Stomach (tissue), 9 donors: Measurements from ENCODE around the gene ARHGAP1. TPM values are rescaled to one million over a fixed set of nuclear protein-coding genes. Genes with fewer than 3 reads are reported as not detected.

Experiments
- DNase-seq, 2 donors: peaks; one replicate each; pipeline versions ENCODE4 v3.0.0 to v3.0.0-alpha.2; 2013 to 2019
- H3K27ac ChIP-seq, 5 donors: fragments of 200-600 bp in 4 of 5; sonication (generic) in 4 of 5; one replicate each; pipeline ENCODE4 v1.5.1; 2013 to 2019; ENCODE audit warnings: mild to moderate bottlenecking in 1 of 5, moderate library complexity in 1 of 5
- H3K27me3 ChIP-seq, 3 donors: fragments of 200-600 bp; sonication (generic); one replicate each; pipeline ENCODE4 v1.5.1; 2017 to 2019; ENCODE audit warnings: mixed run types in 1 of 3
- H3K36me3 ChIP-seq, 4 donors: fragments of 200-600 bp; sonication (generic); 1 replicate in 3 of 4; 2 replicates in 1 of 4; pipeline ENCODE4 v1.5.1; 2016 to 2019
- H3K4me1 ChIP-seq, 4 donors: fragments of 200-600 bp; sonication (generic); one replicate each; pipeline ENCODE4 v1.5.1; 2016 to 2019
- H3K4me3 ChIP-seq, 4 donors: fragments of 200-600 bp; sonication (generic) in 3 of 4; one replicate each; pipeline ENCODE4 v1.5.1; 2016 to 2019; ENCODE audit warnings: mild to moderate bottlenecking in 1 of 4
- H3K9me3 ChIP-seq, 4 donors: fragments of 200-600 bp; sonication (generic); one replicate each; pipeline ENCODE4 v1.5.1; 2016 to 2019
- EP300 ChIP-seq: sonication (generic); formaldehyde crosslinking; IDR thresholded peaks from one replicate; pipeline ENCODE4 v1.6.1; 2017; ENCODE audit warnings: antibody characterized with exemption
- POLR2A ChIP-seq, 4 donors: fragments of 450-650 bp; IDR thresholded peaks; one replicate each; pipeline ENCODE4 v1.6.1; 2016; ENCODE audit warnings: antibody characterized with exemption in 4 of 4, control low read depth in 2 of 4, mild to moderate bottlenecking in 1 of 4, moderate library complexity in 1 of 4
- POLR2AphosphoS5 ChIP-seq, 3 donors: sonication (generic); formaldehyde crosslinking; IDR thresholded peaks; one replicate each; pipeline ENCODE4 v1.6.1; 2016; ENCODE audit warnings: antibody characterized with exemption in 3 of 3
- WGBS, 5 donors: extraction: QIAGEN DNeasy Blood & Tissue Kit in 3 of 5; methylation state at CpG; one replicate each; pipeline versions ENCODE4 v1.1.5 to v1.1.7; 2013 to 2018; 5-methylcytosine and 5-hydroxymethylcytosine counted together
- intact Hi-C: fragments of 100-400 bp; cut with DNase I; formaldehyde crosslinking; loops from one replicate; pipeline ENCODE4 v1.15.1; 2023; ENCODE audit warnings: low total_unique reads
- polyA plus RNA-seq, 3 donors: library from polyadenylated mRNA; stranded (reverse); fragments of 200-250 nt; gene quantifications; one replicate each; pipeline ENCODE4 v1.2.3, GENCODE V29; 2013
- total RNA-seq, 5 donors: library from RNA; depleted of rRNA; stranded (reverse); fragments of >200 nt; gene quantifications; one replicate each; pipeline versions ENCODE4 v1.1.0 to v1.2.3, GENCODE V29; 2014 to 2016
- TF ChIP-seq, protein P1 (sequence below), 7 experiments: fragments of 450-650 bp in 4 of 7; fragments of 200-600 bp in 3 of 7; sonication (generic) in 3 of 7; IDR thresholded peaks; one replicate each; pipeline ENCODE4 v1.5.1; 2016 to 2019; ENCODE audit warnings: antibody characterized with exemption in 7 of 7, control low read depth in 2 of 7, mild to moderate bottlenecking in 1 of 7
- donor health status: healthy with polysubstance abuse.
- donor health status: Bipolar disorder and iron deficiency.
- donor health status: healthy.

ARHGAP1 gene
- total and polyA plus RNA-seq, 8 donors: 21.1 to 82.9 (median 31.3) TPM

DNA sequence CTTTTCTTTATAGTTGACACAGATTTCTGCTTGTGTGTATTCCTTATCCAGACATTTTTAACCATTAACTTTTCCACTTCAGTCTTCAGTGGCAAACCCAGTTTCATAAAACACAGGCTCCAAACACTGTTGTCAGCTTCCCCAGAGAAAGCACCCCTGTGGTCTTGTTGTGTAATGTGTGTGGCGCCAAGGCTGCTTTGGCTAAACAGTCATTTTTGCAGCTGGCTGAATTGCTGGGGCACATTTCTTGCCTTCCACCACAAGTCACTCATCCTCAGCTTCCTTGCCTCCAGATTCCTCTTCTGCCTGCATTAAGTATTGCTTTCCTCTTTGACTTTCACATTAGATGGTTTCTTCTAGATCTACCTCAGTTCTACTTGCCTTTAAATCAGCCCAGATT lies 40.5 kb downstream of the ARHGAP1 start:
- intact Hi-C loops: no loop called here
- H3K4me3 ChIP-seq: no peak overlapping the region
- H3K27ac ChIP-seq: no peak overlapping the region
- H3K27me3 ChIP-seq: no peaks in the 10 kb centered on the region
- WGBS, 5 donors: 76 to 100% (median 91%) methylated on average over 1 of the region's 1 CpG
- DNase-seq: no peak
- no peaks in the 10 kb centered on the region for H3K4me1 ChIP-seq
- TF ChIP-seq POLR2AphosphoS5 (IDR thresholded peaks at IDR 0.05) (no peak), EP300 (no peak), POLR2A (IDR thresholded peaks at IDR 0.05) (no peak)
- TF ChIP-seq, protein P1, sequence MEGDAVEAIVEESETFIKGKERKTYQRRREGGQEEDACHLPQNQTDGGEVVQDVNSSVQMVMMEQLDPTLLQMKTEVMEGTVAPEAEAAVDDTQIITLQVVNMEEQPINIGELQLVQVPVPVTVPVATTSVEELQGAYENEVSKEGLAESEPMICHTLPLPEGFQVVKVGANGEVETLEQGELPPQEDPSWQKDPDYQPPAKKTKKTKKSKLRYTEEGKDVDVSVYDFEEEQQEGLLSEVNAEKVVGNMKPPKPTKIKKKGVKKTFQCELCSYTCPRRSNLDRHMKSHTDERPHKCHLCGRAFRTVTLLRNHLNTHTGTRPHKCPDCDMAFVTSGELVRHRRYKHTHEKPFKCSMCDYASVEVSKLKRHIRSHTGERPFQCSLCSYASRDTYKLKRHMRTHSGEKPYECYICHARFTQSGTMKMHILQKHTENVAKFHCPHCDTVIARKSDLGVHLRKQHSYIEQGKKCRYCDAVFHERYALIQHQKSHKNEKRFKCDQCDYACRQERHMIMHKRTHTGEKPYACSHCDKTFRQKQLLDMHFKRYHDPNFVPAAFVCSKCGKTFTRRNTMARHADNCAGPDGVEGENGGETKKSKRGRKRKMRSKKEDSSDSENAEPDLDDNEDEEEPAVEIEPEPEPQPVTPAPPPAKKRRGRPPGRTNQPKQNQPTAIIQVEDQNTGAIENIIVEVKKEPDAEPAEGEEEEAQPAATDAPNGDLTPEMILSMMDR (IDR thresholded peaks at IDR 0.05): no peak
- peaks cover 59 to 100% (median 99%) of the 10 kb centered on the region in 4 donors for H3K36me3 ChIP-seq
- H3K9me3 ChIP-seq: no peaks in the 10 kb centered on the region

GRCh38 chr11:46658259-46658658 lies 42.2 kb downstream of the ARHGAP1 start:
- Histone ChIP-seq H3K9me3 (no peaks in the 10 kb centered on the region), H3K4me3 (no peak overlapping the region), H3K4me1 (no peaks in the 10 kb centered on the region), H3K36me3 (peaks cover 58 to 100% (median 99%) of the 10 kb centered on the region in 4 donors), H3K27me3 (no peaks in the 10 kb centered on the region), H3K27ac (no peak overlapping the region)
- no peak for DNase-seq
- TF ChIP-seq POLR2A (IDR thresholded peaks at IDR 0.05) (no peak), EP300 (no peak), POLR2AphosphoS5 (IDR thresholded peaks at IDR 0.05) (no peak)
- TF ChIP-seq, protein P1 (IDR thresholded peaks at IDR 0.05): no peak
- WGBS, 5 donors: 75 to 89% (median 88%) methylated on average over 4 of the region's 4 CpGs
- intact Hi-C loops: no loop called here

- H3K27ac ChIP-seq: no peak overlapping the region
- TF ChIP-seq POLR2AphosphoS5 (IDR thresholded peaks at IDR 0.05) (no peak), EP300 (no peak), POLR2A (IDR thresholded peaks at IDR 0.05) (no peak)
- TF ChIP-seq, protein P1 (IDR thresholded peaks at IDR 0.05): no peak
- intact Hi-C loops: no loop called here
Observed at GRCh38 chr11:46657186-46657585, 43.2 kb downstream of the ARHGAP1 start.

GRCh38 chr11:46655631-46656030 lies 44.8 kb downstream of the ARHGAP1 start:
- peaks cover 69 to 100% (median 100%) of the 10 kb centered on the region in 4 donors for H3K36me3 ChIP-seq
- 93 to 95% (median 94%) methylated on average over 4 of the region's 4 CpGs for WGBS, 5 donors
- DNase-seq: no peak

More at GRCh38 chr11:46657186-46657585, 43.2 kb downstream of the ARHGAP1 start:
- WGBS, 5 donors: 86 to 98% (median 89%) methylated on average over 3 of the region's 3 CpGs
- Histone ChIP-seq H3K27me3 (no peaks in the 10 kb centered on the region), H3K4me1 (no peaks in the 10 kb centered on the region), H3K36me3 (peaks cover 55 to 100% (median 99%) of the 10 kb centered on the region in 4 donors), H3K4me3 (no peak overlapping the region), H3K9me3 (no peaks in the 10 kb centered on the region)
- DNase-seq: no peak

More at GRCh38 chr11:46655631-46656030, 44.8 kb downstream of the ARHGAP1 start:
- H3K4me3 ChIP-seq: no peak overlapping the region
- intact Hi-C loops: no loop called here
- H3K27me3 ChIP-seq: no peaks in the 10 kb centered on the region
- TF ChIP-seq POLR2AphosphoS5 (IDR thresholded peaks at IDR 0.05) (no peak), POLR2A (IDR thresholded peaks at IDR 0.05) (no peak), EP300 (no peak)
- TF ChIP-seq, protein P1 (IDR thresholded peaks at IDR 0.05): no peak
- no peaks in the 10 kb centered on the region for H3K9me3 ChIP-seq
- peaks cover 0 to 1% (median 0%) of the 10 kb centered on the region in 4 donors for H3K4me1 ChIP-seq
- H3K27ac ChIP-seq: no peak overlapping the region
